Iris pigment epithelial cell (primary cell): ENCODE results near the gene TM9SF2.
A peak's percentile ranks its signal among the peaks of the same experiment; 100 is the strongest.

ENCODE experiments used
- DNase-seq: peaks from one replicate; pipeline ENCODE4 v3.0.0-alpha.2; 2011; ENCODE audit warnings: low read depth

Gene TM9SF2

GRCh38 chr13:99496184-99497142 lies 4.8 kb upstream of the TM9SF2 start:
- no peak for DNase-seq

- peak; percentile 97 for DNase-seq
Measured at GRCh38 chr13:99498171-99499161, 2.8 kb upstream of the TM9SF2 start.

GRCh38 chr13:99500839-99501183 lies 461 bp upstream of the TM9SF2 start:
- no peak for DNase-seq

- DNase-seq, result peak; percentile 35
Measured at GRCh38 chr13:99501848-99502301, 603 bp downstream of the TM9SF2 start.

GRCh38 chr13:99505814-99506269 lies 4.6 kb downstream of the TM9SF2 start:
- peak; percentile 34 for DNase-seq

- DNase-seq, result no peak
Measured at GRCh38 chr13:99506634-99507033, 5.4 kb downstream of the TM9SF2 start.

GRCh38 chr13:99507054-99507453 lies 5.8 kb downstream of the TM9SF2 start:
- no peak for DNase-seq

GRCh38 chr13:99507551-99507950 lies 6.3 kb downstream of the TM9SF2 start:
- DNase-seq, result no peak

- no peak for DNase-seq
Measured at GRCh38 chr13:99507986-99508385, 6.7 kb downstream of the TM9SF2 start.

- no peak for DNase-seq
Measured at GRCh38 chr13:99509479-99509878, 8.2 kb downstream of the TM9SF2 start.

GRCh38 chr13:99514801-99515200 lies 13.5 kb downstream of the TM9SF2 start:
- DNase-seq, result no peak

- DNase-seq, result no peak
Measured at GRCh38 chr13:99516153-99516929, 15.1 kb downstream of the TM9SF2 start.

- no peak for DNase-seq
Measured at GRCh38 chr13:99517577-99517976, 16.3 kb downstream of the TM9SF2 start.

- no peak for DNase-seq
Measured at GRCh38 chr13:99517984-99518383, 16.7 kb downstream of the TM9SF2 start.

GRCh38 chr13:99522298-99522697 lies 21.0 kb downstream of the TM9SF2 start:
- no peak for DNase-seq

- no peak for DNase-seq
Measured at GRCh38 chr13:99523838-99524237, 22.6 kb downstream of the TM9SF2 start.

- DNase-seq, result no peak
Measured at GRCh38 chr13:99525967-99526366, 24.7 kb downstream of the TM9SF2 start.

- DNase-seq, result no peak
Measured at GRCh38 chr13:99526549-99526948, 25.3 kb downstream of the TM9SF2 start.

GRCh38 chr13:99527301-99527700 lies 26.0 kb downstream of the TM9SF2 start:
- no peak for DNase-seq

GRCh38 chr13:99528547-99528946 lies 27.3 kb downstream of the TM9SF2 start:
- no peak for DNase-seq

- DNase-seq, result no peak
Measured at GRCh38 chr13:99536023-99536422, 34.8 kb downstream of the TM9SF2 start.

GRCh38 chr13:99540530-99540929 lies 39.3 kb downstream of the TM9SF2 start:
- peak; percentile 21 for DNase-seq
